GM12875 (cell line): ENCODE results near the gene SMCR8.

ENCODE experiments used
- H3K4me3 ChIP-seq: one replicate; pipeline ENCODE4 v1.5.1; 2011; ENCODE audit warnings: low read depth, low read length, control low read depth
- TF ChIP-seq, protein P1 (sequence below): IDR thresholded peaks from 2 replicates; pipeline ENCODE4 v1.5.1; 2011; ENCODE audit warnings: low read depth, mild to moderate bottlenecking, control low read depth, inconsistent platforms, low read length, moderate library complexity, borderline replicate concordance; ENCODE audit not compliant: insufficient read depth

The SMCR8 gene

DNA sequence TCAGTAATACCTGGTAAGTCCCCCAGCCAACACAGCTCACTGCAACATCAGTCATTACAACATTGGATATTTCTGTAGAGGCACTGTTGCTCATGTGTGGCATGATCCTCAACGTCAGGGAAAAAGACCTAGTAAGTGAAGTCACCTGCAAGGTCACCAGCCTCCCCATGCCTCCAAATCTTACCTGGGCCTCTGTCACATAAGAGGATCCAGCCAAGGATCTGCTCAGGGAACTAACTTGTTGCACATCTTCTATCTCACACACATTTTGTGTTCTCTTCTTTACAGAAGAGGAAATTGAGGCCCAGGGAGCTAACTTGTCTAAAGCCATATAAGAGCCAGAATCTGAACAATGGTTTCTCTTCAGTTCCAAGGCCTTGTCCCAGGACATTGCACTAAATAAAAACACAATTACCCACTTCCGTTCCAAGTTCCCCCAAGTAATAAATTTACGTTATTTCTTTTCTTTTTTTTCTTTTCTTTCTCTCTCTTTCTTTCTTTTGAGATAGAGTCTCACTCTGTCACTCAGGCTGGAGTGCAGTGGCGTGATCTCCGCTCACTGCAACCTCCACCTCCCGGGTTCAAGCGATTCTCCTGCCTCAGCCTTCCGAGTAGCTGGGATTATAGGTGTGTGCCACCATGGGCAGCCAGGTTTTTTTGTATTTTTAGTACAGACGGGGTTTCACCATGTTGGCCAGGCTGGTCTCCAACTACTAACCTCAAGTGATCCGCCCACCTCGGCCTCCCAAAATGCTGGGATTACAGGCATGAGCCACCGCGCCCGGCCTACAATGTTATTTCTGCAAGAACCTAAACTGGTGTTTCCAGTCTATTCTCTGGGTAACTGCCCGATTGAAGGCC is 47.0 kb downstream of the SMCR8 start:
- TF ChIP-seq, protein P1, sequence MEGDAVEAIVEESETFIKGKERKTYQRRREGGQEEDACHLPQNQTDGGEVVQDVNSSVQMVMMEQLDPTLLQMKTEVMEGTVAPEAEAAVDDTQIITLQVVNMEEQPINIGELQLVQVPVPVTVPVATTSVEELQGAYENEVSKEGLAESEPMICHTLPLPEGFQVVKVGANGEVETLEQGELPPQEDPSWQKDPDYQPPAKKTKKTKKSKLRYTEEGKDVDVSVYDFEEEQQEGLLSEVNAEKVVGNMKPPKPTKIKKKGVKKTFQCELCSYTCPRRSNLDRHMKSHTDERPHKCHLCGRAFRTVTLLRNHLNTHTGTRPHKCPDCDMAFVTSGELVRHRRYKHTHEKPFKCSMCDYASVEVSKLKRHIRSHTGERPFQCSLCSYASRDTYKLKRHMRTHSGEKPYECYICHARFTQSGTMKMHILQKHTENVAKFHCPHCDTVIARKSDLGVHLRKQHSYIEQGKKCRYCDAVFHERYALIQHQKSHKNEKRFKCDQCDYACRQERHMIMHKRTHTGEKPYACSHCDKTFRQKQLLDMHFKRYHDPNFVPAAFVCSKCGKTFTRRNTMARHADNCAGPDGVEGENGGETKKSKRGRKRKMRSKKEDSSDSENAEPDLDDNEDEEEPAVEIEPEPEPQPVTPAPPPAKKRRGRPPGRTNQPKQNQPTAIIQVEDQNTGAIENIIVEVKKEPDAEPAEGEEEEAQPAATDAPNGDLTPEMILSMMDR = no peak
- H3K4me3 ChIP-seq = peak overlapping the region; percentile 88

DNA sequence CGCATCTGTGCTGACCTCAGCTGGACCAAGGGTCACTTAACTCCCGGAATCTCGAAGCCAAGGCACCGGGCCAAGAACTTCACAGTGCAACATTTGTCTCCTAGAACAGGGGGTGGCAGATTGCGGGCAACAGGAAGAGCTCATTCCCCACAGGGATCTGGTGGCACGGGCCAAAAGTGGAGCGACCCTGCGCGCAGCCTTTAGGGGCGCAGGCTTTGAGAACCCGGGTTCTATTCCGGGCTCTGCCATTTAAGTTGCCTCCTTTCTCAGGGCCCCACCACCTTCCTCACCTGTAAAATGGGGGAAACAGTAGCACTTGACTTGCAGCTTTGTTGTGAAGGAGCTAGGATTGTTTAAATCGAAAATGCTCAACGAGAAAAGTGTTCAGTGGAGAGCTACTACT is 47.6 kb downstream of the SMCR8 start:
- H3K4me3 ChIP-seq = peak overlapping the region; percentile 88
- TF ChIP-seq, protein P1 = no peak

DNA sequence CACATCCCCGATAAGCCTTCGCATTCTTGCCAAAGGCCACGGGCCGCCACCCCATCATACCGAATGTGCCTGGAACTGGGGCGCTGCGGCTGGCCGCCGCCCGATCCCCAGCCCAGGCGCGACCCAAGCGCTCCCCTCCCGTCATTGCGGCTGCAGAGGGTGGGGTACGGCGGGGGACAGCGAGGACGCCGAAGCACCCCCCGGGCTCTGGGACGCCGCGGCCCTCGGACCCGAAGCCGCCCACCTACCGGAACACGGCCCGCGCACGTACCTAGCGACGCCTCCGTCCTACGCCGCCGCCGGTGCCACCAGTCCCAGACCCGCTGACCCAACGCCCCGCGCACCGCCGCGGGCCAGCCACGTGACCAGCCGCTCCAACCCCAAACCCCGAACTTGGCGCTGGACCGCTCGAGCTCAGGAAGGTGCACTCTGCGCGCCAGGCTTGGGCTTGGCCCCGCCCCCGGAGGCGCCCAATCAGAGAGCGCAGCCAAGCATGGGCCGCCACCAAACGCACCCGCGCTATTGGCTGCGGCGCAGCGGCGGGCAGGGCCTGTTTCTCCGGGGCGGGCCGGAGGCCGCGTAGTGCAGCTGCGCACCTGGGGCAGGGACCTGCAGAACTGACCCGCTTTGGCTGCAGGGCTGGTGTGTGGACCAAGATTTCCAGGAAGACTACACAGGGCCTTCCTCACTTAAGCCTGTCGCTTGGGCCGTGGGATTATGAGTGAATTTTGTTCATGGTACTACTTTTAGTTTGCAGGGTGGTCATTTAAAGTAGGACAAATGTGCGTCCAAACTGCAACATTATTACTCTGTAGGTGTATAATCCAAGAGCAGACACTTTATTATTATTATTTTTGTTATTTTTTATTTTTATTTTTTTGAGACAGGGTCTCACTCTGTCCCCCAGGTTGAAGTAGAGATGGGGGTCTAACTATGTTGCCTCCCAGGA is 48.3 kb downstream of the SMCR8 start, which contains the start of gene SHMT1:
Gene SHMT1 (minus strand): TSS at position 450 of the 949 bp plus-strand sequence. CDS start 7,569 bp downstream, outside the sequence.
- TF ChIP-seq, protein P1 = no peak
- peak within 1 kb of the TSS; percentile 88 for H3K4me3 ChIP-seq

DNA sequence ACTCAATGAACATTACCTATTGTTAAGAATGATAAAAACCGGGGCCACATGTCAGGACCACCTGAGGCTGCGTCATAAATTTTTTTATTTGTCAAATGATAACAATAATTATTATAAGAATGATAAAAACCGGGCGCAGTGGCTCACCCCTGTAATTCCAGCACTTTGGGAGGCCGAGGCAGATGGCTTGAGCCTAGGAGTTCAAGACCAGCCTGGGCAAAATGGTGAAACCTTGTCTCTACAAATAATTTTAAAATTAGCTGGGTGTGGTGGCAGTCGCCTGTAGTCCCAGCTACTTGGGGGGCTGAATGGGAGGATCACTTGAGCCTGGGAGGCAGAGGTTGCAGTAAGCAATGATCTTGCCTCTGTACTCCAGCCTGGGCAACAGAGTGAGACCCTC is 49.1 kb downstream of the SMCR8 start:
- H3K4me3 ChIP-seq = no peak overlapping the region
- TF ChIP-seq, protein P1 = no peak

DNA sequence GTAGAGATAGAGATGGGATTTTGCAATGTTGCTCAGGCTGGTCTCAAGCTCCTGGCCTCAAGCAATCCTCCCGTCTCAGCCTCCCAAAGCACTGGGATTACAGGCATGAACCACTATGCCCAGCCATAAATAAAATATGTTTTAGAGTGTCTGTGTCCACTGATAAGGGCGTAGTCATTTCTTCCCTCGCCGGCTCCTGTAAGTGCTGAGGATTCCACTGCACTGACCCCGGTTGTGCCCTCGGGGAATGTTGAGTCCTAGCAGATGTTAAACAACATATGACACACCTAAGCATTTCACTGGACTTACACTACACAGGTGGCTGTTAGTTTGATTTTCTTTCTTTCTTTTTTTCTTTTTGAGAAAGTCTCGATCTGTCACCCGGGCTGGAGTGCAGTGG is 53.9 kb downstream of the SMCR8 start:
- H3K4me3 ChIP-seq = no peak overlapping the region
- TF ChIP-seq, protein P1 = no peak

DNA sequence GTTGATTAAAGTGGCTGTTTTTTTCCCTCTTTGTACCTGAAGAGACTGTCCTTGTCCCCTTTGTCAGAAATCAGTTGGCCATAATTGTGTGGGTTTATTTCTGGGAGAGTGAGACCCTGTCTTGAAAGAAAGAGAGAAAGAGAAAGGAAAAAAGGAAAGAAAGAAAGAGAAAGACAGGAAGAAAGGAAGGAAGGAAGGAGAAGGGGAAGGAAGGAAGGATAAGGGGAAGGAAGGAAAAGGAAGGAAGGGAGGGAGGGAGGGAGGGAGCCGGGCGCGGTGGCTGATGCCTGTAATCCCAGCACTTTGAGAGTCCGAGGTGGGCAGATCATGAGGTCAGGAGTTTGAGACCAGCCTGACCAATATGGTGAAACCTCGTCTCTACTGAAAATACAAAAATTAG is 55.7 kb downstream of the SMCR8 start:
- no peak overlapping the region for H3K4me3 ChIP-seq

More for the DNA sequence above, 55.7 kb downstream of the SMCR8 start:
- TF ChIP-seq, protein P1 = no peak
